HG03045 (cell line): ENCODE results near the gene ACTR3.
"Not testable (repeated sequence)": the region's sequence is repeated elsewhere in the genome, so short reads cannot be mapped to it uniquely, and the experiment has no call there.

Experiments
- ATAC-seq: cut with Tn5 transposase; IDR thresholded peaks from one replicate; pipeline ENCODE4 v1.9.1; 2021; ENCODE audit warnings: mild to moderate bottlenecking, moderate library complexity; ENCODE audit not compliant: unreplicated experiment

ACTR3 gene

GRCh38 chr2:113901943-113902342 is 12.1 kb downstream of the ACTR3 start:
- ATAC-seq: no peak

DNA sequence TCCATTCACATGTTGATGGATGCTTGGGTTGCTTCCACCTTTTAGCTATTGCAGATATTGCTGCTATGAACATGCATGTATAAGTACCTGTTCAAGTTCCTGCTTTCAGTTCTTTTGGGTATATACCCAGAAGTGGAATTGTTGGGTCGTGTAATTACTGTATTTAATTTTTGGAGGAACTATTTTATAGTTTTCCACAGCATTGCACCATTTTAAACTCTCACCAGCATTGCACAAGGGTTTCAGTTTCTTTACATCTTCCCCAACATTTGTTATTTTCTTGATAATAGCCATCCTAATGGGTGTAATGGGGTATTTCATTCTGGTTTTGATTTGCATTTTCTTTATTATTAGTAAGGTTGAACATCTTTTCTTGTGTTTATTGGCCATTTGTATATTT is 16.0 kb downstream of the ACTR3 start:
- ATAC-seq: no peak

- ATAC-seq: no peak
Observed at GRCh38 chr2:113906647-113907046, 16.8 kb downstream of the ACTR3 start.

- no peak for ATAC-seq
Observed at GRCh38 chr2:113907297-113907696, 17.4 kb downstream of the ACTR3 start.

DNA sequence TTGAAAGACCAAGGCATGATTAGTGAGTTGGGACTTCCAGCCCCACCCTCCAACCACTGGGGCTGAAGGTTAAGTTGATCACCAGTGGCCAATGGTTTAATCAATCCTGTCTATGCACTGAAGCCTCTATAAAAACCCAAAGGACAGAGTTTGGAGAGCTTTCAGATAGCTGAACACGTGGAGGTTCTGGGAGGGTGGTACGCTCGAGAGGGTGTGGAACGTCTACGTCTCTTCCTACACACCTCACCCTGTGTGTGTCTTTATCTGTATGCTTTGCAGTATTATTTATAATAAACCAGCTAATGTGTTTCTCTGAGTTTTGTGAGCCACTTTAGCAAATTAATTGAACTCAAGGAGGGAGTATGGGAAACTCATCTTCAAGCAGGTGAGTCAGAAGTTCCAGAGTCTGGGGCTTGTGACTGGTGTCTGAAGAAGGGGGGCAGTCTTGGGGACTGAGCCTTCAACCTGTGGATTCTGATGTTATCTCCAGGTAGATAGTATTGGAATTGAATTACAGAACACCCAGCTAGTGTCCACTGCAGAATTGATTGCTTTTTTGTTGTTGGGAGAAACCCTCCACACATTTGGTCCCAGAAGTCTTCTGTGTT is 20.3 kb downstream of the ACTR3 start:
- ATAC-seq: no peak

DNA sequence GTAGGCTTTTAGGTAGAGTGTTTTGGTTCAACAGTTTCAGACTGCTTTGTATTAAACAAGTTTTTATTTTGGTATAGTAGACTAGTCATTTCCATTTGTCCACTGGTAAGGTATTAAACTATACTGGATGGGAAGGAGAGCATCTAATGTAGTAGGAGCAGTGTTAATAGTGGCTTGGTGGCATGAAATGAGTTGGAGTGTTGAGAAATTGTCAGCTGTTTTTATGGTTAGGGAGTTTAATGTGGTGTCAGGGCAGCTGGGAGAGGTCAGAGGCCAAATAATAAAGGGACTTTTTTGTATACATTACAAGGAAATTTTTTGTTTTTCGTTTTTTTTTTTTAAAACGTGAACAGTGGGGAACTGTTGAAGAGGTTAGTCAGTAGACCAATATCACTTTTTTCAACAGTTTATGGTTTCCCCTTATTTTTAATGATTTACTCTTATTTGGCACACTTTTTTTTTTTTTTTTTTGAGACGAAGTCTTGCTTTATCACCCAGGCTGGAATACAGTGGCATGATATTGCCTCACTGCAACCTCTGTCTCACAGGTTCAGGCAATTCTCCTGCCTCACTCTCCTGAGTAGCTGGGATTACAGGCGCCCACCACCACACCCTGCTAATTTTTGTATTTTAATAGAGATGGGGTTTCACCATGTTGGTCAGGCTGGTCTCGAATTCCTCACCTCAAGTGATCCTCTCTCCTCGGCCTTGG is 21.2 kb downstream of the ACTR3 start:
- no peak for ATAC-seq

- ATAC-seq: no peak
Observed at GRCh38 chr2:113915082-113915819, 25.4 kb downstream of the ACTR3 start.

- ATAC-seq: no peak
Observed at GRCh38 chr2:113918229-113918628, 28.3 kb downstream of the ACTR3 start.

DNA sequence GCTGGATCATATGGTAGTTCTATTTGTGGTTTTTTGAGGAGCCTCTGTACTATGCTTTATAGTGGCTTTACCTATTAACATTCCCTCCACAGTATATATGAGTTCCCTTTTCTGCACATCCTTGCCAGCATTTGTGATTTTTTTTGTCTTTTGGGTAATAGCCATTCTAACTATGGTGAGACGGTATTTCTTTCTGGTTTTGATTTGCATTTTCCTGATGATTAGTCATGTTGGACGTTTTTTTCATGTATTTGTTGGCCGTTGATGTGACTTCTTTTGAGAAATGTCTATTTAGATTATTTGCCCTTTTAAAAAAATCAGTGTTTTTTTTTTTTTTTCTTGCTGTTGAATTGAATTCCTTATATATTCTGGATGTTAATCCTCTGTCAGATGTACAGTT is 31.1 kb downstream of the ACTR3 start:
- ATAC-seq: no peak

GRCh38 chr2:113922335-113922734 is 32.4 kb downstream of the ACTR3 start:
- ATAC-seq: no peak

DNA sequence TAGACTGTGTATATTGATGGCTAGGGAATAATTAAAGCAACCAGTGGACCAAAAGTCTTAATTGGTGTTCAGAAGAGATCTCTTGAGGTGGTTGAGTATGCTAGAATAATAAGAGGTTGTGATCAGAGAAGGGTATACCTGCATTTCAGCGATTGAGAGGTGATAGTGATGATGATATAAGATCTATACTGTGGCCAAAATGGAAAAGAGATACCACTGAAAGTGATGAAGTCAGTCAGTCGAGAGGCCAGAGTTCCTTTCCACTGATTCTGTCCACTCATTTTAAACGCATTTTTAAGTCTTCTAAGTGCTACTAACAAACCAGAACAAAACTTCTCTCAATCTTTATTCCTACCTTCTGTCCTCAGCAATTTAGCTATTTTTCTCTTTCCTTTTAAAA is 32.9 kb downstream of the ACTR3 start:
- ATAC-seq: no peak

- ATAC-seq: no peak
Observed at GRCh38 chr2:113925884-113926283, 36.0 kb downstream of the ACTR3 start.

DNA sequence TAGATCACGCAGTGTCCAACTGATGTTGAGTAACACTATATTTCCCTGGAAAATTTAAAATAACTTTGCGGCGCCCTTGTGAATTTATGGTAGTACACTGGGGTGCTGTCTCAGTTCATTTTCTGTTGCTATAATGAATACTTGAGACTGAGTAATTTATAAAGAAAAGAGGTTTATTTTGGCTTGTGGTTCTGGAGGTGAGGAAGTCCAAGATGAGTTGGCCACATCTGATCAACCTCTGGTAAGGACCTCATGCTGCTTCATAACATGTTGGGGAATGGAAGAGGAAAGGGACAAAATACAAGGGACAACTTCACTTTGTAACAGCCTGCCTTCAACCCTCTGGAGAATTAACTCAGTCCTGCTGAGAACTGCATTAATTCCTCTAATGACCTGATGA is 36.4 kb downstream of the ACTR3 start:
- ATAC-seq: no peak

GRCh38 chr2:113930448-113930847 is 40.6 kb downstream of the ACTR3 start:
- no peak for ATAC-seq

- ATAC-seq: no peak
Observed at GRCh38 chr2:113937501-113937900, 47.6 kb downstream of the ACTR3 start.

GRCh38 chr2:113940891-113941290 is 51.0 kb downstream of the ACTR3 start:
- no peak for ATAC-seq

- not testable (repeated sequence) for ATAC-seq
Observed at GRCh38 chr2:113945784-113946183, 55.9 kb downstream of the ACTR3 start.

- not testable (repeated sequence) for ATAC-seq
Observed at GRCh38 chr2:113950906-113951305, 61.0 kb downstream of the ACTR3 start.

DNA sequence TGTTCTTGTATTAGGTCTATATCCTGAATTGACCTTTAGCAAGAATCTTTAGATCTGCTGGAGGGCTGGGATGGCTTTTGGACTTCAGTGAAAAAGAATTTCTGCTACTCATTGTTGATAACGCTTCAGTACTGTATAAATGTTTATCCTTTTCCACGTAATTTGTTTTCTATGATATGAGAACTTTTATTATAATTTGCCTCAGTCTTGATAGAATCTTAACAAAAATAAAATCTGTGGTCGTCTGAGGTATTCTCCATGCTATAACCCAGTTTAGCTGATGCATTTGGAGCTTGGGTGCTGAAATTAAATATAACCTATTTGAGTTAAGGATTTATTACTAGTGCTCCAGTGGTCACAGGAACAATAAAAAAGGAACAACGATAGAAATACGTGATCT is 71.1 kb downstream of the ACTR3 start:
- no peak for ATAC-seq

GRCh38 chr2:113962692-113963480 is 73.0 kb downstream of the ACTR3 start:
- no peak for ATAC-seq

DNA sequence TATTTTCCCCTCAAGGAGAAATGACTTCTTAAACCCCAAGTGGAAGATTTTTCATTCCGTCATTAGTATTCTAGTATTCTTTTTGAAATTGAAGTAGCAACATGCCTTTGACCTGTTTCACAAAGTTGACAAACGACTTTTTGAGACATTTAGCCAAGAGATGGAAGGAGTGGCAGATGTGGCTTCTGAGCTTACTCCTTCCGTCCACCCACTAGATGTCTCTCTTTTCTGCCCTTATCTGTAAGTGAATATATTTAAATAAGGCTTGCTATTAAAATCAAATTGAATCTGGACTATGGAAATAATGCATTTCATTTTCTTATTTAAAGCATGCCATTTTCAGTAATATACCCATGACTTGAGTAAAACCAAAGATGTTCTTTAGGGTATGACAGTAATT is 74.1 kb downstream of the ACTR3 start:
- no peak for ATAC-seq
